Measurements from ENCODE around the gene PRRX2.
A peak's percentile ranks its signal among the peaks of the same experiment; 100 is the strongest.

Gene PRRX2

DNA sequence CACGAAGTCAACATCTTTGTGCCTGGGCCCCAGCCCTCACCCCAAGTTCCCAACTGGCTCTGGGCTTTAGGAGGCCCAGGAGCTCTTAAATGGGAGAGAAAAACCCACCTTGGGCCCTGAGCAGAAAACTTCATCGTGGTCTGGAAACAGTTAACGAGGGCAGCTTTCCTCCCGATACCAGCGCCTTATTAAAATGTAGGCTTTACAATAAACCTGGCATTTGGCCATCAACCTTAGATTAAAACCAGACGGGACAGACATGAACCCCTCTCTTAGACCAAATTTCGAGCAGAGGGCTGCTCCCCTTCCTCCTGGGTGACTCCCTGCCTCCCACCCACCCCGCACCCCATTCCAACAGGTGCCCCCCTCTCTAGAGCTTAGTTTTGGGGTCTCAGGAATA is 39.4 kb downstream of the PRRX2 start:
- DNase-seq (ENCODE audit: low read depth in 2 of 2), result no peak

DNA sequence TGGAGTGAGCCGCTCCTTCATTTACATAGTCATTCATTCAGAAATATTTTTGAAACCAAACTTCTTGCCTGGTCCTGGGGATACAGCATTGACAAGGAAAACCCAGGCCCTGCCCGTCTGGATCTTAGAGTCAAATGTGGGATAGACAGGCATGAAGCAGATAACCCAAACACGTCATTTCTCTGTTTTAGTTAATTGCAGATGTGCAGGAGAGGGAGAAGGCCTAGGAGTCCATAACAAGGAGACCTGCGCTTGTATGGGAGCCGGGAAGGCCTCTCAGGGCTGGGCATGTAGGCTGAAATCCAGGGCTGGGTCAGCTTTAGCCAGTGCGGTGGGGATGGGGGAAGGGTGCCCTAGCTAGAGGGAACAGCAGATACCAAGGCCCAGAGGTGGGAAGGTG is 43.3 kb downstream of the PRRX2 start:
- no peak for DNase-seq (ENCODE audit: low read depth in 2 of 2)

DNA sequence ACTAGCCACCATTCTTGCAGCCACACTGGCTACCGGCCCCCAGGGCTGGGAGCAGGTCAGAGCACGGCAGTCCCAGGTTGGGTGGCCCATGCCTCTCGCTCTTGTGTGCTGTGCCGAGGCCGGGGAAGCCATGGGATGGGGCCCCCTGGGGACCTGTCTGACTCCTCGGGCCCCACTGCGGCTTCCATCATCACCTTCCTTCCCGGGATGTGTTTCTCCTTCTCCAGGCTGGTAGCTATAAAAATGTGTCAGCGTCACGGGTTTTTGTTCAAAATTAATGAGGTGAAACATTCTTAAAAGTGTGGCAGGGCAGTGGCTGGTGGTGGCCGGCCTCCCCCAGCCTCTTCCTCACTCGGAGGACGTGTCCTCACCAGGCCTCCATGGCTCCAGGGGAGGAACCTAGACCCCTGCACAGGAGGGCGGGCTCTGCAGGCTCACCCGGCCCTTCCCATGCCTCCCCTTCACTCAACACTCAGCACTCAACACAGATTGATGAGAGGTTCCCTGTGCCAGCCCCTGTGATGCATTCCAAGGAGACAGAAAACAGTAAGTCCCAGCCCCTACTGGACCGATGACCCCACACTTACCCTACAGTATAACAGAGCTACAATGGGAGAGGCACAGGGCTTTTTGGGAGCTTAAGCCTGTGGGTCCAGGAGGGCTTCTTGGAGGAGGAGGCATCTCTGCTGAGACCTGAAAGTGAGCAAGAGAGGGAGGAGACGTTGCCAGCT is 44.2 kb downstream of the PRRX2 start:
- no peak for DNase-seq (ENCODE audit: low read depth in 2 of 2)

DNA sequence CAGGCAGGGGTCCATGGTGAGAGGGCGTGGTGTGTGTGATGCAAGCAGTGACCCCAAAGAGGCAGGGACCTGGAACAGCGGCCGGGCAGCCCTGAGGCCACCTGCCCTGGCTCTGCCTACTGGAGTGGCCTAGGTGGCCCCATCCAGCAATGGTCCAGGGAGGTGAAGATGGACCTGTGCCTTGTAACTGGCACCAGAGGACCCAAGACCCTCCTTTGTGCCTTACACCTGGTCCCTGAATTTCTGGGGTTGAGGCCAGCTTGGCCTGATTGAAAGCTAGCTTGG is 44.7 kb downstream of the PRRX2 start:
- DNase-seq (ENCODE audit: low read depth in 2 of 2), result no peak

DNA sequence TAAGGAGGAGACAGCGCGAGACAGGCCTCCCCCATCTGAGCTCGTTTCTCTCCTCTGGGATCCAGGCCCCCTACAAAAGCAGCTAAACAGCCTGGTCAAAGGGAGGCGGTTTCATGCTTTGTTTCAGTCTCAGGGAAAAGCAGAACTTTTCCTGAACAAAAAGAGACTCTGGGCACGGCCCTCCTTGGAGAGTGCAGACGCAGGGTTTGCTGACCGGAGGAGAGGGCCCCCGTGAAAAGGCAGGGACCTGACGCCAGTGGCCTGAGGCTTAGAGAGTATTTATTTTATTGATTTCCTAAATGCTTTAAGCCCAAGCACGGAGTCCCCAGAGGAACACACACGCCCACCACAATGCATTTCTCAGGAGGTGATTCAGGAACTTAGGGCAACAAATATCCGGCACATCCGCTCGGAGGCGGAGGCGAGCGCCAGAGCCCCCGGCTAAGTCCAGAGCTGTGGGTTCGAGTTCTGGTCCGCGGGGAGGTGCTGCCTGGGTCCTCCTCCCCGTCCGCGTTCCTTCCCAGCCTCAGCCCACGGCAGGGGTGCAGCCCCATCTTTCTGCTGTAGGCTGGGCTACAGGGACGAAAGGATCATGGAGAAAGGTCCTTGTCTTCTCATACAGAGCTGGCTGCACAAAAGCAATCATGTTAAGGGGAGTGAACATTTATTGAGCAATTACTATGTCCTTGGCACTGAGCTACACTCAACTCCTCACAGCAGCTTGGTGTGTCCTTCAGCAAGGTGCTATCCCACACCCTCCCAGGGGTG is 47.4 kb downstream of the PRRX2 start:
- DNase-seq (ENCODE audit: low read depth in 2 of 2), result no peak

DNA sequence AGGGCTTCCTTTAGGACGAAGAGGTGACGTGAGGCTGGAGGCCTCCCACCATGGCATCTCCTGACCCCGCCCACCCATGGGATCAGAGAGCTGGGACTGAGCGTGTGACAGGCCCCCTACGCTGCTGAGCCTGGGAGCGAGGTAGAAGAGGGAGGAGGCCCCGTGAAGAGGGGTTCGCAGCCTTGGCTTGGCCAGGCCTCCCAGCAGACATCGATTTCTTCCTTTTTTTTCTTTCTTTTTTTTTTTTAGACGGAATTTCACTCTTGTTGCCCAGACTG is 47.9 kb downstream of the PRRX2 start:
- no peak for DNase-seq (ENCODE audit: low read depth in 2 of 2)

DNA sequence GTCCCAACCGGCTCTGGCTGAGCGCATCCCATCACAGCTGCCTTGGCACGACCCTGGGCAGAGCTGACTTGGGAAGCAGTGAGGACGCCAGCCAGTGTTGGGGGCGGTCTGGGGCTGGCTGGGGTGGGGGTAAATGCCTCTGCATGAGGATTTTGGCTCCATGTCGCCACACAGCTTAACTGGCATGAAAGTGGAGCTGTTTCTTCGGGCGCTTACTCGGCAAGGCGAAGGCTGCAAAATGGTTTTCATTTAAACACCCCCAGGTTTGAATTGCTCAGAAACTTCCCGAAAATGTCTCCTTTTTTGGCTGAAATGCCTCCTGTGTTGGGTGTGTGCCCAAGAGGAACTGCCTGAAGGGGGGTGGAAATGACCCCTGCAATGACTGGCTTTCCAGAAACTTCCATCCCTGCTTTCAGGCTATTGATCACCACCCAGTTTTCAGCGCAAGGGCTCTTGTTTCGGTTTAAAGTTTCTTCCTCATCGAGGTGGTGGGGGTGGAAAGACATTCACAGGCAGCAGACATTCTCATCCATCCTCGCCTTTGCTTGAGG is 49.1 kb downstream of the PRRX2 start:
- no peak for DNase-seq (ENCODE audit: low read depth in 2 of 2)

DNA sequence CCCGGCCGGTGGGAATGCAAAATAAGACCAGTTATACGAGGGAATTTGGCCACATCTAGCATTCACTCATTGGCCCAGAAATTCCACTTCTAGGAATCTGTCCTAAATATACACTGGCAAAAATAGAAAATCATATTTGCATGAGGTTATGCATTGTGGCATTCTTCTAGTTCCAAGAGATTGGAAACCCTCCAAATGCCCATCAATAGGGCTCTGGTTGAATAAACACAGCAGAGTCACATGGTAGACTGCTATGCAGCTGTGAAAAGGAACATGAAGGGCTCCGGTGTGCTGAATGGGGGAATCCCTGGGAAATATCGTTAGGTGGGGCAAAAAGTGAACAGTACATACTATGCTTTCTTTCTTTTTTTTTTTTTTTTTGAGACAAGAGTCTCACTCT is 50.6 kb downstream of the PRRX2 start:
- no peak for DNase-seq (ENCODE audit: low read depth in 2 of 2)

DNA sequence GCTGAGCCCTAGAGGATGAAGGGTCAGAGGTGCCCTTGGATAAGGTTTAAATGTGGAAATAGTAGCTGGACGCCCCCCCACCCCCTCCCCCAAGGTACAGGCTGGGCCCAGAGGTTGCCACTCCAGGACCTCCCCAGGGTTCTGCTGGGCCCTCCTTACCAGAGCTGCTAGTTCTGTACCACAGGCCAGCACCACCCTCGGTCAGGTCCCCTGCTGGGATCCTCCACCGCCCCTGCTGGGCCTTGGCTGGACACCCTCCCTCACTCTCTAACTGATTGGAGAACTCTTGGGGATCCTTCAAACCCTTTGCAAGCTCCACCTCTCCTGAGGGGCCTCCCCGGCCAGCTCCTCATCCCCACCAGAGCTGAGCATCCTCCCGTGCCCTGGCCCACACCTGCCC is 52.5 kb downstream of the PRRX2 start:
- no peak for DNase-seq (ENCODE audit: low read depth in 2 of 2)

DNA sequence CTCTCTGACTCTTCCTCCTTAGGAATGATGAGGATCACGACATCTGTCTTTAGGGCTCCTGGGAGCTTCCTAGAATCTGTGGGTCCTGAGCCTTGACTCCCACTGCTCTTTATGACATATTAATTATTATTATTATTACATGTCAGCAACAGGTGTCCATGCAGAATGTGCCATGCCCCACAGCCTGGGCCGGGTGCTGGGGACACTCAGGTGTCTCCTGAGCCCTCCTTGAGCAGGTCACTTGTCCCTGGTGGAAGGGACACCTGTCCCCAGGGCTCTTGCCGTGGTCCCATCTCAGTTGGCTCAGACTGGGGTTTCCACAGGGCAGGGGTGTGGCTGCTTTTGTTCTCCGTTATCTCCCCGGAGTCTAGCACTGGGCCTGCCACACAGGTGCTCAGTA is 53.2 kb downstream of the PRRX2 start:
- DNase-seq (ENCODE audit: low read depth in 2 of 2), result no peak

DNA sequence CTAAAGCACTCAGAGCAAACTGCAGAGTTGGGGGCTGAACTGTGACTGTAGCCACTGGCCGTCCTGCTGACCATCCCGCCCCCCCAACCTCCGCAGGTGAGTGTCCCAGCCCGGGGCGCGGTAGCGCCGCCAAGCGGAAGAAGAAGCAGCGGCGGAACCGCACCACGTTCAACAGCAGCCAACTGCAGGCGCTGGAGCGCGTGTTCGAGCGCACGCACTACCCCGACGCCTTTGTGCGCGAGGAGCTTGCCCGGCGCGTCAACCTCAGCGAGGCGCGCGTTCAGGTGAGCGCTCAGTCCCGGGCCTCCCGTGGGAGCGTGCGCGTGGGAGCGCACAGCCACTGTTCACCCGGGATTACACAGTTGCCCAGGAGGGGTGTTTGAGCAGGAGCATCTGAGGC is 53.7 kb downstream of the PRRX2 start:
- DNase-seq (ENCODE audit: low read depth in 2 of 2), result no peak

DNA sequence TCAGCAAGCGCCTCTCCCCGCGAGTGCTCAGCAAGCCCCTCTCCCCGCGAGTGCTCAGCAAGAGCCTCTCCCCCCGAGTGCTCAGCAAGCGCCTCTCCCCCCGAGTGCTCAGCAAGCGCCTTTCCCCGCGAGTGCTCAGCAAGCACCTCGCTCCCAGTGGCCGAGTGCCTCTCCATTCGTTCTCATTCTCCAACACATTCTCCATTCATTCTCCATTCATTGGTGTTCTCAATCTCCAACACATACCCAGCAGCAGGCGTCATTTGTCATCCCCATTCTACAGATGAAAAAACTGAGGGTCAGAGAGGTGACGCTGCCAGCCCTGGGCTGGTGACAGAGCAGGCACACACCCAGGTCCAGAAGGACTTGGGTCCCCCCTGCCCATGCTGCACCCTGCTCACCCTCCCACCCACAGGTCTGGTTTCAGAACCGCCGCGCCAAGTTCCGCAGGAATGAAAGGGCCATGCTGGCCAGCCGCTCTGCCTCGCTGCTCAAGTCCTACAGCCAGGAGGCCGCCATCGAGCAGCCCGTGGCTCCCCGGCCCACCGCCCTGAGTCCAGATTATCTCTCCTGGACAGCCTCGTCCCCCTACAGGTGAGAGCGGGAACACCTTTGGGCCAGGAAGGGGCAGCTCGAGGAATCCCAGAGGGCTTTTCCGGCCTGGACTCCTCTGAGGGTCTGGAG is 54.9 kb downstream of the PRRX2 start:
- no peak for DNase-seq (ENCODE audit: low read depth in 2 of 2)

DNA sequence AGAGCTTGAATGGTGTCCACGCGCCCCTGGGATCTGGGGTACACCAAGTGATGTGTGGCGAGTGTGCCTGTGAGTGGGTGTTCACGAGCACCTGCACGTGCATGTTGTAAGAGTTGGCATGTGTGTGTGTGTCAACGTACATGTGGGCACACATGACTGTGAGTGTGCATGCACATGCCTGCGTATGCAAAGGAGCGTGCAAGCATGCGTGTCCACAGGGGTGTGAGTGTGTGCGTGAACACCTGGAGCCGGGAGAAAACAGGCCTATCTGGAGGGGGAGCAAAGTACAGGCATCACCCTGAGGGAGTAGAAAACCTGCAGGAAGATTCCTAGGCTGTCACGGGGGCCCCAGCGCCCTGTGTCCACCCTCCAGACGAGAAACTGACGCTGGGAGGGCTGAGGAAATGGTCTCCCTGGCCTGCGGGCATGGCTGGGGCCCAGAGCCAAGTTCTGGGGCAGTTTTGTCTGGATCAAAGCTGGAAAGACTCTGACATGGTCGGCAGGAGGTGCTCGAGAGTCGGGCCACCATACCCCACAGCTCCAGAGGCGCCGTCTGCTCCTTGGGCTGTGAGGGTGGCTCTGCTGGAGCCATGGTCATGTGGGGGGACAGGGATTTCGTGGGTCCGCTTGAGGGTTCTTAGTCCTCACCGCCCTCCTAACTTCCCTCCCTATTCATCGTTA is 55.6 kb downstream of the PRRX2 start:
- DNase-seq (ENCODE audit: low read depth in 2 of 2), result no peak

DNA sequence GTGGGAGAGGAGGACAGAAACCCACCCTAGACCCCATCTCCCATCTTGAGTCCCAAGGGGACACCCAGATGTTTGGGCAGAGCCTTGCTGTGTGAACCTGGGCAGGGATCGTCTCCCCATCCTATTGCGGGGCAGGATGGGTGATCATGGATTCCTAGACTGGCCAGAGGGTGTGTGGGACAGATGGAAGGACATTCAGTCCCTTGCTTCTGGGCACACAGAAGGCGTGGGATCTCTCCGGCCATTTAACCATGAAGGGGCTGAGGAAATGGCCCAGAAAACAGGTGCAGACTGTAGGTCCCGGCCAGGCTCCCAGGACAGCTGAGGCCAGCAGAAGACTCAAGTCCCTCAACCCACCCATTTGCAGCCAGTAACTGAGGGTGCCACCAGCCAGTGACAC is 57.5 kb downstream of the PRRX2 start:
- DNase-seq (ENCODE audit: low read depth in 2 of 2), result no peak

DNA sequence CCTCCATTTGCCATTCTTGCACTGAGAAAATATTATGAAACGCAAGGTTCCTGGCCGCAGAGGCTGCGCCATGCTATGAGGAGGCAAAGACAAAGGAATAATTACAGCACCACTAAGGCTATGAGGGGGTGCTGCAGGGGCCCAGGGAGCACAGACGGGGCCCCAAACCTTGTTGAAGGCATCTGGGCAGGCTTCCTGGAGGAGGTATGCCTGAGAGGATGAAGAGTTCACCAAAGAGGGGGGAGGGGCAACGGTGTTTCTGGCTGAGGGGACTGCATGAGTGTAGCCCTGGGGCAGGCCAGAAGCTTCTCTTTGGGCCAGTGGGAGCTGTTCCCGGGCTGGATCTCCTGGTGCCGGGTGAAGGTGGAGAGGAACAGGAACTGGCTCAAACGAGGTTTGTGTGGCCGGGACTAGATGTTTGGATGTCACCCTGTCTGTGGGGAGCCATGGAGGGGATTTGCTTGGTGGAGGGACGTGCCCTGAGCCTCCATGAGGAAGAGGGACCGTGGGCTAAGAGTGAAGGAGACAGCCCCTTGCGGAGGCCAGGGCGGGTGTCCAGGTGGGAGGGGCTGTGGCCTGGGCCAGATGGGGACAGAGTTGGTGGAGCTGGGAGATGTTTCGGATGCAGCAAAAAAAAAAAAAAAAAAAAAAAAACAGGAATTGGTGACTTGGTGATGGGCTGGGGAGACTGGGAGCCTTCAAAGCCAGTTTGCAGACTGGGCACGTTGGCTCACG is 59.2 kb downstream of the PRRX2 start:
- DNase-seq (ENCODE audit: low read depth in 2 of 2), result no peak

DNA sequence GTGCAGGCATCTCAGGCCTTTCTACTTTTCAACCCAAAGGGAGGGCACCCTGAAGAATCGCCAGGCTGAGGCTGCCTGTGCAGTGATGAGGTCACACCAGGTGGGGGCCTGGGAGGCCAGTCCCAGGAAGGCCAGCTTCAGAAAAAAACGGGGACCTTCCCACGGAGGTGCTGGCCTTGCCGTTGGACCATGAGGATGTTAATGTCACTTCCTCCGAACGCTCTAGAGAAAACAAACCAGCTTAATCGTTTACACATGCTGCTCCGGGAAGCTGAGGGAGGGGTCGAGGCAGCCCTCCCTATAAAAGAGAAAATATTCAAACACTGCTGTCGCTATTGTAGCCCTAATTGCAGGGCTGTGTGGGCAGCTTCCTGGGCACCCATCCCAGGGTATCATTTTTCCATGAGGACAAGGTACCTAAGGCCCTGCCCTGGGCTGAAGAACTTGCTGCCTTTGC is 60.4 kb downstream of the PRRX2 start:
- DNase-seq (ENCODE audit: low read depth in 2 of 2), result no peak

DNA sequence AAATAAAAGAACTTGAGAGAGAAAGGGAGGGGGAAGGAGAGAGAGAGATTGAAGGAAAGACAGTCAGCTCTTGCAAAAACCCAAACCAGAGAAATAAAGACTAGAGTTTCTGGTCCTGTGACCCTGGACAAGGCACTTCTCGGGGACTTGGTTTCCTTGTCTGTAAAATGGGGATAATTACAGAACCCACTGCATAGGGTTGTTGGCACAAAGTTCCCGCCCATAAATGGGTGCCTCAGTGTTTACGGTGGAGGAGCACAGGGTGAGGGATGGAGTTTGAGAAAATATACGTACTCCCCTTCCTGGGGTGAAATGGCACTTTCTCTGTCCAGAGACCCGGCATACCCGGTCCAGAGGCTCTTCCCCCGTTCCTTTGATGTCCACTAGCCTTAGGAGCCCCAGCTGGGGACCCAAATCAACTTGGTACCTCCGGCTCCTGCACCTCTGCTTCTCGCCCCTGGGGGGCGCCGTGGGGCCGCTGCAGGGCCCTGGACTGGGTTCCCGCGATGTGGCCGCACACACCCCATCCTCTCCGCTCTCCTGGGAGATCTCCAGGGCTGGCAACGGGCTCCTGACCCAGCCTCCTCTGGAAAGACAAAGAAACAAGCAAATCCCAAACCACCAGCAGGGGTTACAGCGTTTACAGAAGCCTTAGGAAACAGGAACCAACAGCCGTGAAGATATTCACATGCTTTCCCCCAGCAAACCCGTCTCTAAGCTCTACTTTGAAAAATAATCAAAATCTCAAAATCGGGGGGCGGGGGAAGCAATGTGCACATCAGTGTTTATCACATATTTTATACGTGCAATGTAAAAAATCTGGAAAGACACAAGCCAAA is 61.1 kb downstream of the PRRX2 start:
- peak; percentile 32 to 53 for DNase-seq (ENCODE audit: low read depth in 2 of 2)

DNA sequence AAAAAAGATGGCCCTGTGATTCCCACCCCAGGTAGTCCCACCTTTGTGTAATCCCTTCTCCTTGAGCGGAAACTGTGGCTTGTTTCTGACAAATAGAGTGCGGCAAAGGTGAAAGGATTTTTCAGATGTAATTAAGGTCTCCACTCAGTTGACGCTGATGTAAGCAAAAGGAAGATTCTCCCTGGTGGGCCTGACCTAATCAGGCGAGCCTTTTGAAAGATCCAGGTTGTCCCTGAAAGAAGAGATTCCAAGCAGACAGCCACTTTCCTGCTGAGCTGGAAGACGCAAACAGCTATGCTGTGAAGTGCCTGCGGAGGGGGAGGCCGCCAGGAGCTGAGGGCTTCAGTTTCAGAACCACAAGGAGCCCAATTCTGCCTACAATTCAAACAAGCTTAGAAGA is 63.3 kb downstream of the PRRX2 start:
- DNase-seq (ENCODE audit: low read depth in 2 of 2), result no peak

DNA sequence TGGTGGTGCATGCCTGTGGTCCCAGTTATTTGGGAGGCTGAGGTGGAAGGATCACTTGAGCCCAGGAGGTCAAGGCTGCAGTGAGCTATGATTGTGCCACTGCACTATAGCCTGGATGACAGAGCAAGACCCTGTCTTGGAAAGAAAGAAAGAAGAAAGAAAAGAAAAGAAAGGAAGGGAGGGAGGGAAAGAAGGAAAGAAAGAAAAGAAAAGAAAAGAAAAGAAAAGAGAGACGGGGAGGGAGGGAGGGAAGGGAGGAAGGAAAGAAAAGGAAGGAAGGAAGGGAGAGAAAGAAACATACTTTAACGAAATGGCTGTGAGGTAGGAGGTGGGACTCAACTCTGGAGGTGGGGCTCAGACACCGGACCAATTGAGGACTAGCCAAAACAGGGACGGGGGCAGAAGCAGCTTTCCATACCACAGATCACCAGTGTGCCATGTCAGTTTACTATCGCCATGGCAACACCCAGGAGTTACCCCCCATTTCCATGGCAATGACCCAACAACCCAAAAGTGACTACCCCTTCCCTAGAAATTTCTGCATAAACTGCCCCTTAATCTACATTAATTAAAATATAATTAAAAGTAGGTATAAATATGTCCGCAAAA is 66.1 kb downstream of the PRRX2 start:
- no peak for DNase-seq (ENCODE audit: low read depth in 2 of 2)

DNA sequence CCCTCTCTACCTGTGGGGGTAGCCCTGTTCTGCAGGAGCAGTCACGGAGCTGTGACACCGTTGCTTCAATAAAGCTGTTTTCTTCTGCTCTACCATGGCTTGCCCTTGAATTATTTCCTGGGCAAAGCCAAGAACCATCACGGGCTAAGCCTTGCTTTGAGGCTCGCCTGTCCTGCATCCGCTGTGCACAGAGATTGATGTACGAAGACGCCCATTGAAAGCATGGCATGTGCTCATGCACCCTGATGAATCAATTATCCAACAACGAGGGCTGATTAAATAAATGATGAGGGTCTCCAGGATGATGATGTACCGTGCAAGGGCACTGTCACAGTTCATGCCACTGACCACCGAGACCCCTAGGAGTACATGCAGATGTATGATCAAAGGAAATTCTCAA is 66.7 kb downstream of the PRRX2 start:
- DNase-seq (ENCODE audit: low read depth in 2 of 2), result no peak

Measured in stimulated activated CD4-positive, alpha-beta T cell treated with anti-CD3 and anti-CD28 coated beads, Interleukin-15, amount 100 ng/mL, for 48 hours (primary cell).